CD4-positive, alpha-beta T cell (primary cell): ENCODE results near the gene KCNA10. TPM values are rescaled to one million over a fixed set of nuclear protein-coding genes. Genes with fewer than 3 reads are reported as not detected.

Experiments
- ATAC-seq: fragments of 200-7000 bp; cut with Tn5 transposase; one replicate; pipeline ENCODE4 v1.10.0; 2022; ENCODE audit warnings: mild to moderate bottlenecking; ENCODE audit not compliant: poor library complexity
- CTCF ChIA-PET: fragments of 350-600 bp; sonication (Branson Sonifier 250); formaldehyde crosslinking; loops from one replicate; lab custom pipeline; 2021; ENCODE audit warnings: antibody characterized with exemption, inconsistent platforms; lab: Charles Lee
- POLR2A ChIA-PET: fragments of 350-600 bp; sonication (Branson Sonifier 250); formaldehyde crosslinking; loops from one replicate; lab custom pipeline; 2021; ENCODE audit warnings: antibody characterized with exemption, inconsistent platforms; lab: Charles Lee
- DNase-seq, 14 experiments: peaks; one replicate each; pipeline ENCODE4 v3.0.0-alpha.2; 2013 to 2020; ENCODE audit warnings: mixed read lengths in 2 of 14
- H3K27ac ChIP-seq, 2 donors: one replicate each; pipeline versions ENCODE4 v1.5.1 to v1.7.0; 2013; ENCODE audit warnings: low read length in 2 of 2, low read depth in 1 of 2, mild to moderate bottlenecking in 1 of 2
- H3K27me3 ChIP-seq, 2 experiments: 1 replicate in 1 of 2; 2 replicates in 1 of 2; pipeline versions ENCODE4 v1.6.1 to v1.7.0; 2013; ENCODE audit warnings: low read length in 2 of 2, control low read depth in 1 of 2, mild to moderate bottlenecking in 1 of 2, moderate library complexity in 1 of 2; ENCODE audit not compliant: insufficient read depth in 2 of 2, control insufficient read depth in 1 of 2
- H3K36me3 ChIP-seq: one replicate; pipeline ENCODE4 v1.6.1; 2013; ENCODE audit warnings: low read length, control low read depth; ENCODE audit not compliant: insufficient read depth
- H3K4me1 ChIP-seq: one replicate; pipeline ENCODE4 v1.6.1; 2013; ENCODE audit warnings: low read length, control low read depth; ENCODE audit not compliant: insufficient read depth
- H3K4me3 ChIP-seq: one replicate; pipeline ENCODE4 v1.5.1; 2013; ENCODE audit warnings: mild to moderate bottlenecking, low read length, moderate library complexity
- H3K9me3 ChIP-seq, 2 experiments: 1 replicate in 1 of 2; 2 replicates in 1 of 2; pipeline versions ENCODE4 v1.6.1 to v1.7.0; 2013; ENCODE audit warnings: low read length in 2 of 2, mild to moderate bottlenecking in 2 of 2, control low read depth in 1 of 2, moderate library complexity in 1 of 2; ENCODE audit not compliant: control insufficient read depth in 1 of 2, insufficient read depth in 1 of 2
- H3K27ac Mint-ChIP-seq: one replicate; pipeline ENCODE4 v1.8.0; 2020; ENCODE audit warnings: mixed read lengths
- H3K27me3 Mint-ChIP-seq: one replicate; pipeline ENCODE4 v1.8.0; 2021; ENCODE audit warnings: mixed read lengths
- H3K36me3 Mint-ChIP-seq: one replicate; pipeline ENCODE4 v1.8.0; 2021; ENCODE audit warnings: low read depth, mixed read lengths
- H3K4me1 Mint-ChIP-seq: one replicate; pipeline ENCODE4 v1.8.0; 2021; ENCODE audit warnings: low read depth, mixed read lengths
- H3K4me3 Mint-ChIP-seq: one replicate; pipeline ENCODE4 v1.8.0; 2020; ENCODE audit warnings: mild to moderate bottlenecking, mixed read lengths
- H3K9me3 Mint-ChIP-seq: one replicate; pipeline ENCODE4 v1.8.0; 2020; ENCODE audit warnings: mixed read lengths
- CTCF ChIP-seq: fragments of 200-600 bp; IDR thresholded peaks from one replicate; pipeline ENCODE4 v1.8.0; 2022; ENCODE audit warnings: antibody characterized with exemption, mild to moderate bottlenecking
- intact Hi-C, 2 experiments: fragments of 100-400 bp; cut with DNase I in 1 of 2; cut with micrococcal nuclease in 1 of 2; formaldehyde crosslinking; loops; one replicate each; pipeline versions ENCODE4 v1.15.1 to v1.9.0; 2023 to 2025; cut with DNase I, micrococcal nuclease
- total RNA-seq, 174 experiments: library from RNA in 2 of 174; stranded (reverse) in 2 of 174; gene quantifications; one replicate each; pipeline ENCODE4 v1.2.3 and lab custom pipeline; 2021 to 2026

Gene KCNA10
- total RNA-seq, 2 experiments from 2014 or later, result not detected

GRCh38 chr1:110526201-110526780, 7.3 kb upstream of the KCNA10 start:
- Mint-ChIP-seq H3K4me1 (no peaks in the 10 kb centered on the region), H3K27ac (no peak overlapping the region), H3K27me3 (peaks cover 39% of the 10 kb centered on the region), H3K36me3 (no peaks in the 10 kb centered on the region), H3K9me3 (no peaks in the 10 kb centered on the region), H3K4me3 (no peak overlapping the region)
- no peak for TF ChIP-seq CTCF
- Histone ChIP-seq H3K9me3 (no peaks in the 10 kb centered on the region), H3K27me3 (peaks cover 0 to 10% of the 10 kb centered on the region in 2 experiments), H3K4me3 (no peak overlapping the region), H3K27ac (no peak overlapping the region), H3K36me3 (no peaks in the 10 kb centered on the region), H3K4me1 (peaks cover 8% of the 10 kb centered on the region)
- intact Hi-C loops, result loop anchor here (10.0 kb wide), 2 partner anchors 89 to 239 kb away; no protein-coding TSS in a partner anchor
- ChIA-PET POLR2A (no interaction called here), CTCF (no interaction called here)
- DNase-seq, result no peak
- no peak for ATAC-seq

- H3K4me3 ChIP-seq, result no peak overlapping the region
- DNase-seq (no peak), ATAC-seq (no peak)
- no peak overlapping the region for H3K27ac Mint-ChIP-seq
- H3K27me3 Mint-ChIP-seq, result peaks cover 41% of the 10 kb centered on the region
- no peaks in the 10 kb centered on the region for H3K9me3 Mint-ChIP-seq
- no peak overlapping the region for H3K27ac ChIP-seq
- no peak for TF ChIP-seq CTCF
- ChIA-PET CTCF (no interaction called here), POLR2A (no interaction called here)
- H3K9me3 ChIP-seq, result no peaks in the 10 kb centered on the region
- no peaks in the 10 kb centered on the region for H3K36me3 ChIP-seq
- no peaks in the 10 kb centered on the region for H3K36me3 Mint-ChIP-seq
- H3K4me3 Mint-ChIP-seq, result no peak overlapping the region
- peaks cover 8% of the 10 kb centered on the region for H3K4me1 ChIP-seq
- intact Hi-C loops, result loop anchor here (1.0 to 10.0 kb wide), 4 partner anchors 90 to 468 kb away; no protein-coding TSS in a partner anchor
- peaks cover 0 to 12% of the 10 kb centered on the region in 2 experiments for H3K27me3 ChIP-seq
- H3K4me1 Mint-ChIP-seq, result no peaks in the 10 kb centered on the region
Observed at GRCh38 chr1:110525249-110525595, 6.2 kb upstream of the KCNA10 start.

- Histone ChIP-seq H3K27me3 (peaks cover 0 to 10% of the 10 kb centered on the region in 2 experiments), H3K27ac (no peak overlapping the region), H3K4me3 (no peak overlapping the region), H3K4me1 (peaks cover 8% of the 10 kb centered on the region), H3K36me3 (no peaks in the 10 kb centered on the region), H3K9me3 (no peaks in the 10 kb centered on the region)
- no peaks in the 10 kb centered on the region for H3K4me1 Mint-ChIP-seq
- no peak overlapping the region for H3K27ac Mint-ChIP-seq
- ChIA-PET CTCF (interaction anchor here (0.7 kb wide), 1 partner anchor 355 kb away, joined by 3 read pairs; no protein-coding TSS in a partner anchor), POLR2A (no interaction called here)
- DNase-seq (peak; percentile 11 to 76 (median 30)), ATAC-seq (peak; percentile 66)
- no peaks in the 10 kb centered on the region for H3K36me3 Mint-ChIP-seq
- peak; percentile 58 for TF ChIP-seq CTCF
- no peaks in the 10 kb centered on the region for H3K9me3 Mint-ChIP-seq
- H3K4me3 Mint-ChIP-seq, result no peak overlapping the region
- intact Hi-C loops, result loop anchor here (1.0 to 10.0 kb wide), 7 partner anchors 90 to 468 kb away; no protein-coding TSS in a partner anchor
- H3K27me3 Mint-ChIP-seq, result peaks cover 38% of the 10 kb centered on the region
Observed at GRCh38 chr1:110524311-110525248, 5.6 kb upstream of the KCNA10 start.
